HEK293T (cell line): Measurements from ENCODE around the gene SMARCD1.

Experiments
- ELF4 ChIP-seq: fragments of 450-650 bp; IDR thresholded peaks from 2 replicates; pipeline ENCODE4 v1.6.1; 2017; ENCODE audit warnings: antibody characterized with exemption
- LEF1 ChIP-seq: fragments of 450-650 bp; IDR thresholded peaks from 2 replicates; pipeline ENCODE4 v1.6.1; 2017; ENCODE audit warnings: mild to moderate bottlenecking, borderline replicate concordance

DNA sequence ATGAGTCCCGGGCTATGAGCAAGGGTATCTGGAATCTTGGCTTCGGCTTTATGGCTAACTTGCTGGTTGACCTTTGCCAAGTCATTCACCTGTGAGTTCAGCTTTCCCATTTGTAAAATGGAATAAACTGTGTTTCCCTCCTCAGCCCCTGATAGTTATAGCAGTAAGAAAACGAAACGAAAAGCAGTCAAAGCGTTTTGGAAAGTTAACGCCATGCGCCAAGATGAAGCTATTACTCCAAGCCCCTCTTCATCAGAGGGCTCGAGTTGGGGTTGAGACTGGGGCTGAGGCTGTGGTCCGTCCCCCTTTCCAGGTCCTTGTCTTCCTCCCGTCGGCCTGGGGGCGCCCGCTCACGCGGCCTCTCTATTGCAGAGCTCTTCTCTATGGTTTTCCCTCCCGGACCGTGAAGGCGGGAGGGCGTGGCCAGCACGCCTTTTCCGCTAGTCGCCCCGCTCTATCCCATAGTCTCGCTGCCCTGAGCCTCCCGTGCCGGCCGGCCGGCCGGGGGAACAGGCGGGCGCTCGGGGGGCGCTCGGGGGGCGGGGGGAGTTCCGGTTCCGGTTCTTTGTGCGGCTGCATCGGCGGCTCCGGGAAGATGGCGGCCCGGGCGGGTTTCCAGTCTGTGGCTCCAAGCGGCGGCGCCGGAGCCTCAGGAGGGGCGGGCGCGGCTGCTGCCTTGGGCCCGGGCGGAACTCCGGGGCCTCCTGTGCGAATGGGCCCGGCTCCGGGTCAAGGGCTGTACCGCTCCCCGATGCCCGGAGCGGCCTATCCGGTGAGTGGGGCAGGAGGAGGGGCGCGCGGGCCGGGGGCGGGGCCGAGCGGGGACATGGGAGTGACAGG lies at the start of gene SMARCD1:
- TF ChIP-seq ELF4 (no peak), LEF1 (no peak)
